ENCODE results near the gene YTHDC1. TPM values are rescaled to one million over a fixed set of nuclear protein-coding genes. Genes with fewer than 3 reads are reported as not detected.

Gene YTHDC1
- total RNA-seq, 4 donors from 2014 or later, result 28.0 to 73.1 (median 34.9) TPM

DNA sequence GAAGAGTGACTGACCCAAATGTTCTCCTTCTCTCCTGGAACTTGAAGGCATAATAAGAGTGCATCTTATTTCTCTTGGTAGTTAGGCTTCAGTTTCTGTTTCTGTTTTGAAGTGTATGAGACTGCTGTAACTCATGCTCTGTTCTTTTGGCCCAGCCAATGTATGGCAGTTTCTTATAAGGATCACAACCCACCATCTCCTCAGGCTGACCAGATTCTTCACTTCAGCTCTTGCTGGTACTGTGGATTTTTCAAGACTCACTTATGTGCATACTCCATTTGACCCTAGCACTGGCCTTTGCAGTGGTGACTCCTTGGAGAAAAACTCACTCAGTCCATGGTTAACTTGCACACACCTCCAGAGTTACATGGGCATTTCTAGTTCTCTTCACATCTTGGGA lies 9.6 kb upstream of the YTHDC1 start:
- intact Hi-C loops (cut with DNase I; ENCODE audit: low total_unique reads) (no loop called here), in situ Hi-C loops (cut with MboI; ENCODE audit: low sequenced_read_pairs in 4 of 4) (no loop called here)
- H3K27me3 ChIP-seq, result no peaks in the 10 kb centered on the region
- H3K36me3 ChIP-seq, result no peaks in the 10 kb centered on the region
- TF ChIP-seq, protein P1, sequence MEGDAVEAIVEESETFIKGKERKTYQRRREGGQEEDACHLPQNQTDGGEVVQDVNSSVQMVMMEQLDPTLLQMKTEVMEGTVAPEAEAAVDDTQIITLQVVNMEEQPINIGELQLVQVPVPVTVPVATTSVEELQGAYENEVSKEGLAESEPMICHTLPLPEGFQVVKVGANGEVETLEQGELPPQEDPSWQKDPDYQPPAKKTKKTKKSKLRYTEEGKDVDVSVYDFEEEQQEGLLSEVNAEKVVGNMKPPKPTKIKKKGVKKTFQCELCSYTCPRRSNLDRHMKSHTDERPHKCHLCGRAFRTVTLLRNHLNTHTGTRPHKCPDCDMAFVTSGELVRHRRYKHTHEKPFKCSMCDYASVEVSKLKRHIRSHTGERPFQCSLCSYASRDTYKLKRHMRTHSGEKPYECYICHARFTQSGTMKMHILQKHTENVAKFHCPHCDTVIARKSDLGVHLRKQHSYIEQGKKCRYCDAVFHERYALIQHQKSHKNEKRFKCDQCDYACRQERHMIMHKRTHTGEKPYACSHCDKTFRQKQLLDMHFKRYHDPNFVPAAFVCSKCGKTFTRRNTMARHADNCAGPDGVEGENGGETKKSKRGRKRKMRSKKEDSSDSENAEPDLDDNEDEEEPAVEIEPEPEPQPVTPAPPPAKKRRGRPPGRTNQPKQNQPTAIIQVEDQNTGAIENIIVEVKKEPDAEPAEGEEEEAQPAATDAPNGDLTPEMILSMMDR (IDR thresholded peaks at IDR 0.05 in 4 of 5, conservative IDR thresholded peaks at IDR 0.05 in 1 of 5), result no peak
- no peak for TF ChIP-seq POLR2A (IDR thresholded peaks at IDR 0.05)
- H3K27ac ChIP-seq, result no peak overlapping the region
- no peak for DNase-seq
- H3K4me1 ChIP-seq, result no peaks in the 10 kb centered on the region
- H3K4me3 ChIP-seq, result no peak overlapping the region
- no peak for ATAC-seq
- no peaks in the 10 kb centered on the region for H3K9me3 ChIP-seq

DNA sequence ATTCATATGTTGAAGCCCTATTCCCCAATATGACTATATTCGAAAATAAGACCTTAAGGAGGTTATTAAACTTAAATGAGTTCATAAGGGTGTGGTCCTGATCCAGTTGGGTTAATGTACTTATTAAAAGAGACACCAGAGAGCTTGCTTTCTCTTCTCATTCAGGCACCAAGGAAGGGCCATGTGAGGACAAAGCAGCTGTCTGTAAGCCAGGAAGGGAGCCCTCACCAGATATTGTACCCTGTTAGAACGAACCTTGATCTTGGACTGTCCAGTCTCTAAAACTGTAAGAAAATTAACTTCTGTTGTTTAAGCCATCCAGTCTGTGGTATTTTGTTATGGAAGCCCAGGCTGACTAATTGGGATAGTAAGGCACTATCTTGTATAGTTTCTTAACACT lies 9.1 kb upstream of the YTHDC1 start:
- Histone ChIP-seq H3K4me1 (no peaks in the 10 kb centered on the region), H3K36me3 (no peaks in the 10 kb centered on the region), H3K27ac (no peak overlapping the region), H3K9me3 (no peaks in the 10 kb centered on the region), H3K4me3 (no peak overlapping the region), H3K27me3 (no peaks in the 10 kb centered on the region)
- intact Hi-C loops (cut with DNase I; ENCODE audit: low total_unique reads), result no loop called here
- DNase-seq (no peak), ATAC-seq (no peak)
- in situ Hi-C loops (cut with MboI; ENCODE audit: low sequenced_read_pairs in 4 of 4), result no loop called here
- no peak for TF ChIP-seq POLR2A (IDR thresholded peaks at IDR 0.05)
- TF ChIP-seq, protein P1 (IDR thresholded peaks at IDR 0.05 in 4 of 5, conservative IDR thresholded peaks at IDR 0.05 in 1 of 5), result no peak

DNA sequence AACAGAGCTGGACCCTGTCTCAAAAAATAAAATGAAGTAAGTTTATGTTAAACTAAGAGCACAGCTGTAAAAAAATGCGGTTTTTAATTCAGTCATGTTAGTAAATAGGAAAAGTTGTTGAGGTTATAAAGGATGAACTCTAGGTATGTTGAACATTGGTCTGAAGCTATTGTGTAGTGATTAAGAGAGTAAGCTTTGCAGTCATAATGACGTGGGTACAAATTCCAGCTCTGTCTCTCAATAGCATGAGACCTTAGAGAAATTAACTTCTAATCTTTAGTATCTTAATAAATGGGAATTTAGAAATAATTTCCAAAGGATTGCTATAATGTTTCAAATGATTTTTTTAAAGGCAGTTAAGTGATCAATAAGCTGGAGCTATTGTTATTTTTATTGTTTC lies 2.9 kb upstream of the YTHDC1 start:
- in situ Hi-C loops (cut with MboI; ENCODE audit: low sequenced_read_pairs in 4 of 4), result no loop called here
- H3K27ac ChIP-seq, result no peak overlapping the region
- DNase-seq (no peak), ATAC-seq (no peak)
- TF ChIP-seq, protein P1 (IDR thresholded peaks at IDR 0.05 in 4 of 5, conservative IDR thresholded peaks at IDR 0.05 in 1 of 5), result no peak
- no peak for TF ChIP-seq POLR2A (IDR thresholded peaks at IDR 0.05)
- no peak overlapping the region for H3K4me3 ChIP-seq
- H3K4me1 ChIP-seq, result peaks cover 4 to 9% of the 10 kb centered on the region in 2 donors
- no peaks in the 10 kb centered on the region for H3K36me3 ChIP-seq
- no peaks in the 10 kb centered on the region for H3K27me3 ChIP-seq
- intact Hi-C loops (cut with DNase I; ENCODE audit: low total_unique reads), result no loop called here
- no peaks in the 10 kb centered on the region for H3K9me3 ChIP-seq

DNA sequence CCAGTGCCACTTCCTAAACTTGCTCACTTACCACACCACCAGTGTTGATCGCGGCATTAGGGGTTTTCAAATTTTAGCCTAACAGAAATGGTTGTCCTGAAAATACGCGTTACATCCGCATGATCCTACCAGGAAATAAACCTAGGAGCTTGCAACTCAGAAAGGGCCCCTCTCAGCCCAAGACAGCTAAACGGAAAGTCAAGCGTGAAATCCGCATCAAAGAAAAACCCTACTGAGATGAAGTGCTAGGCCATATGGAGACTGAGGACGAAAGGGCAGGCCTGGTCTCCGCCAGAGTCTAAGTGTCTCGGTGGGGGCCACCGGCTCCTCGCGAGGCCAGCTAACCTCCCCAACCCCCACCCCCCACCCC lies 626 bp downstream of the YTHDC1 start:
- H3K9me3 ChIP-seq, result no peaks in the 10 kb centered on the region
- peak overlapping the region; percentile 94 to 97 (median 96) for H3K27ac ChIP-seq
- intact Hi-C loops (cut with DNase I; ENCODE audit: low total_unique reads), result no loop called here
- peak overlapping the region; percentile 84 to 95 (median 90) for H3K4me3 ChIP-seq
- in situ Hi-C loops (cut with MboI; ENCODE audit: low sequenced_read_pairs in 4 of 4), result loop anchor here in 2 of 4 donors (25.0 kb wide), 1 partner anchor 812 kb away; the partner anchor contains the start of gene CENPC (in 2 of the 2)
- peak; percentile 28 to 51 for ATAC-seq
- peak in 1 of 2 donors; percentile 4 for DNase-seq
- peaks cover 36 to 42% of the 10 kb centered on the region in 2 donors for H3K4me1 ChIP-seq
- no peaks in the 10 kb centered on the region for H3K36me3 ChIP-seq
- no peak for TF ChIP-seq POLR2A (IDR thresholded peaks at IDR 0.05)
- TF ChIP-seq, protein P1 (IDR thresholded peaks at IDR 0.05 in 4 of 5, conservative IDR thresholded peaks at IDR 0.05 in 1 of 5), result no peak
- H3K27me3 ChIP-seq, result no peaks in the 10 kb centered on the region

DNA sequence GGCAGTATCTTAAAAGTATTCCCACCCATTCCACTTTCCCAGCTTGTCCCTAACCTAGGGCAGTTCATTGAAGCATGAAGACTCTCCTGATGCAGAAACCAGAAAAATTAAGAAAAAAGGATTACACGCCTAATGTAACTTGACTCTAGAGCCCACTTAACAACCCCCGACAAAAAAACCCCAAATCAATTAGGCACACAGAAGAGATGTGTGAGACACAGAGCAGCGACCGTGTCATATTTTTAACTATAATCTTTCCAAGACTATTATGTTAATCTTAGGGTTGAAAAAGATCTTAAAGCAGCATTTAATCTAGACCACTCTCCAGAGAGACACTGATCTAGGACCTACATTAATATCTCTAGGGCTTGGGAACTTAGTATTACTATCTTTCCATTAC lies 1.3 kb downstream of the YTHDC1 start:
- ATAC-seq (no peak), DNase-seq (no peak)
- intact Hi-C loops (cut with DNase I; ENCODE audit: low total_unique reads), result no loop called here
- peak overlapping the region; percentile 84 to 95 (median 90) for H3K4me3 ChIP-seq
- no peaks in the 10 kb centered on the region for H3K9me3 ChIP-seq
- in situ Hi-C loops (cut with MboI; ENCODE audit: low sequenced_read_pairs in 4 of 4), result loop anchor here in 2 of 4 donors (25.0 kb wide), 1 partner anchor 811 kb away; the partner anchor contains the start of gene CENPC (in 2 of the 2)
- no peaks in the 10 kb centered on the region for H3K27me3 ChIP-seq
- H3K36me3 ChIP-seq, result no peaks in the 10 kb centered on the region
- H3K4me1 ChIP-seq, result peaks cover 42 to 48% of the 10 kb centered on the region in 2 donors
- TF ChIP-seq, protein P1 (IDR thresholded peaks at IDR 0.05 in 4 of 5, conservative IDR thresholded peaks at IDR 0.05 in 1 of 5), result no peak
- TF ChIP-seq POLR2A (IDR thresholded peaks at IDR 0.05), result no peak
- peak overlapping the region; percentile 94 to 97 (median 96) for H3K27ac ChIP-seq
